H1 (cell line): ENCODE data around the gene BGN. TPM values are rescaled to one million over a fixed set of nuclear protein-coding genes. Genes with fewer than 3 reads are reported as not detected.

Experiments used
- EZH2 ChIP-seq: fragments of 200-600 bp; sonication (generic); IDR thresholded peaks from 2 replicates; pipeline ENCODE4 v1.7.1; 2012; ENCODE audit warnings: low read depth, mild to moderate bottlenecking, moderate library complexity, low read length, inconsistent platforms; ENCODE audit not compliant: severe bottlenecking
- POU5F1 ChIP-seq: IDR thresholded peaks from 2 replicates; pipeline ENCODE4 v1.6.1; 2011; ENCODE audit warnings: low read depth, mild to moderate bottlenecking, low read length, moderate library complexity
- SP4 ChIP-seq: IDR thresholded peaks from 2 replicates; pipeline ENCODE4 v1.6.1; 2012; ENCODE audit warnings: low read length, inconsistent platforms
- TAF7 ChIP-seq: optimal IDR thresholded peaks from 2 replicates; pipeline ENCODE3; 2011; ENCODE audit warnings: low read depth, mild to moderate bottlenecking, inconsistent platforms, low read length, moderate library complexity, borderline replicate concordance
- polyA plus RNA-seq, 7 experiments: library from polyadenylated mRNA; depleted of rRNA in 3 of 7; stranded (reverse) in 5 of 7; unstranded in 2 of 7; fragments of >200 nt in 5 of 7; fragments of 200-250 nt in 2 of 7; gene quantifications; 1 replicate in 5 of 7; 2 replicates in 1 of 7; 4 replicates in 1 of 7; pipeline versions ENCODE4 v1.2.1 to v1.2.3, GENCODE V29; 2011 to 2013; ENCODE audit warnings: missing spikeins in 2 of 7, mixed read lengths in 2 of 7
- total RNA-seq: library from RNA; stranded (reverse); fragmentation: NEBNext Ultra II Directional; extraction: Animal tissue kit (Norgen Biotek cat#: 25700); gene quantifications from 2 replicates; pipeline ENCODE4 v1.2.1, GENCODE V29; 2021

Gene BGN
- total and polyA plus RNA-seq, 2 of the 8 experiments (the other 6 are each of a cell fraction or from before 2014, with no cell fraction given), result 1.8 to 2.4 TPM

- no peak for TF ChIP-seq TAF7
- TF ChIP-seq EZH2, result no peak
- no peak for TF ChIP-seq SP4
- TF ChIP-seq POU5F1, result no peak
Observed at GRCh38 chrX:153478746-153479145, 16.0 kb upstream of the BGN start (continued).
